SK-N-SH (cell line): Measurements from ENCODE around the gene HABP4. TPM values are rescaled to one million over a fixed set of nuclear protein-coding genes. Genes with fewer than 3 reads are reported as not detected.

Experiments
- CTCF ChIA-PET: fragments of 300-600, 350-600 bp; formaldehyde crosslinking; extraction: SDS; loops from one replicate; lab custom pipeline; 2021; lab: Yijun Ruan, JAX
- POLR2A ChIA-PET: fragments of 350-600 bp; sonication (Branson Sonifier 250); formaldehyde crosslinking; extraction: SDS; loops from one replicate; lab custom pipeline; 2020; ENCODE audit warnings: antibody characterized with exemption, inconsistent platforms; lab: Yijun Ruan, JAX
- DNase-seq: peaks from one replicate; pipeline ENCODE4 v3.0.0; 2012
- H2AFZ ChIP-seq: fragments of 200-600 bp; sonication (generic); 2 replicates; pipeline ENCODE4 v1.8.1; 2016; ENCODE audit warnings: antibody characterized with exemption, mild to moderate bottlenecking, low read depth
- H3F3A ChIP-seq: fragments of 200-600 bp; sonication (generic); replicated peaks from 2 replicates; pipeline ENCODE3; 2016; ENCODE audit warnings: antibody characterized with exemption, mild to moderate bottlenecking; ENCODE audit not compliant: insufficient read depth
- H3K27ac ChIP-seq, 2 experiments: fragments of 200-500 bp in 1 of 2; fragments of 200-600 bp in 1 of 2; sonication (Bioruptor generic) in 1 of 2; sonication (generic), shearing (Covaris generic) in 1 of 2; 2 replicates each; pipeline versions ENCODE4 v1.5.1 to v1.6.1; 2014 to 2016; ENCODE audit warnings: low read depth in 2 of 2, inconsistent platforms in 1 of 2, low read length in 1 of 2, mild to moderate bottlenecking in 1 of 2, mixed read lengths in 1 of 2
- H3K27me3 ChIP-seq: fragments of 200-600 bp; sonication (generic), shearing (Covaris generic); 2 replicates; pipeline ENCODE4 v1.6.1; 2016; ENCODE audit warnings: mixed run types; ENCODE audit not compliant: insufficient read depth
- H3K36me3 ChIP-seq, 2 experiments: fragments of 200-500 bp in 1 of 2; fragments of 200-600 bp in 1 of 2; sonication (Bioruptor generic) in 1 of 2; sonication (generic) in 1 of 2; replicated peaks in 1 of 2; 2 replicates each; pipeline versions ENCODE3 to v1.5.1; 2014 to 2016; ENCODE audit warnings: low read length in 1 of 2, mild to moderate bottlenecking in 1 of 2; ENCODE audit not compliant: insufficient read depth in 2 of 2, control insufficient read depth in 1 of 2
- H3K4me1 ChIP-seq, 2 experiments: fragments of 200-500 bp in 1 of 2; fragments of 200-600 bp in 1 of 2; sonication (Bioruptor generic) in 1 of 2; sonication (generic), shearing (Covaris generic) in 1 of 2; 2 replicates each; pipeline versions ENCODE4 v1.5.1 to v1.6.1; 2014 to 2016; ENCODE audit warnings: low read depth in 1 of 2, low read length in 1 of 2, mixed run types in 1 of 2; ENCODE audit not compliant: insufficient read depth in 2 of 2, control insufficient read depth in 1 of 2
- H3K4me2 ChIP-seq: fragments of 200-600 bp; sonication (generic), shearing (Covaris generic); 2 replicates; pipeline ENCODE4 v1.6.1; 2017; ENCODE audit warnings: mixed run types
- H3K4me3 ChIP-seq, 2 experiments: fragments of 200-500 bp in 1 of 2; fragments of 200-600 bp in 1 of 2; sonication (Bioruptor generic) in 1 of 2; sonication (generic), shearing (Covaris generic) in 1 of 2; 2 replicates each; pipeline versions ENCODE4 v1.5.1 to v1.8.1; 2014 to 2016; ENCODE audit warnings: low read depth in 2 of 2, inconsistent platforms in 1 of 2, low read length in 1 of 2, mild to moderate bottlenecking in 1 of 2, mixed read lengths in 1 of 2, moderate library complexity in 1 of 2
- H3K79me2 ChIP-seq: fragments of 200-600 bp; sonication (generic); 2 replicates; pipeline ENCODE4 v1.8.1; 2017; ENCODE audit warnings: mild to moderate bottlenecking; ENCODE audit not compliant: insufficient read depth
- H3K9ac ChIP-seq: fragments of 200-600 bp; sonication (generic); 2 replicates; pipeline ENCODE4 v1.6.1; 2017; ENCODE audit warnings: mixed run types
- H3K9me2 ChIP-seq: fragments of 200-600 bp; sonication (generic); 2 replicates; pipeline ENCODE4 v1.6.1; 2017; ENCODE audit warnings: mixed run types
- H3K9me3 ChIP-seq: fragments of 200-600 bp; sonication (generic); 2 replicates; pipeline ENCODE4 v1.6.1; 2017; ENCODE audit warnings: mixed run types, mild to moderate bottlenecking, moderate library complexity
- H4K20me1 ChIP-seq: fragments of 200-600 bp; sonication (generic); 2 replicates; pipeline ENCODE4 v1.6.1; 2017; ENCODE audit warnings: mild to moderate bottlenecking, mixed run types; ENCODE audit not compliant: insufficient read depth
- CTCF ChIP-seq: fragments of 200-600 bp; sonication (generic); IDR thresholded peaks from 2 replicates; pipeline ENCODE4 v1.6.1; 2017; ENCODE audit warnings: antibody characterized with exemption, mild to moderate bottlenecking, moderate library complexity
- EZH2phosphoT487 ChIP-seq: fragments of 200-600 bp; sonication (generic); IDR thresholded peaks from 2 replicates; pipeline ENCODE4 v1.6.1; 2017; ENCODE audit warnings: low read depth, mixed run types, mild to moderate bottlenecking, antibody characterized with exemption, moderate library complexity, borderline replicate concordance
- JUND ChIP-seq: IDR thresholded peaks from 2 replicates; pipeline ENCODE4 v1.4.0; 2012
- MEF2A ChIP-seq: IDR thresholded peaks from 2 replicates; pipeline ENCODE4 v1.4.0; 2012; ENCODE audit warnings: low read depth, borderline replicate concordance
- MXI1 ChIP-seq: IDR thresholded peaks from 2 replicates; pipeline ENCODE4 v1.6.1; 2012; ENCODE audit warnings: mild to moderate bottlenecking, low read depth, low read length, improper control_type of control experiment
- NFIC ChIP-seq: IDR thresholded peaks from 2 replicates; pipeline ENCODE4 v1.4.0; 2012; ENCODE audit warnings: borderline replicate concordance
- NRF1 ChIP-seq: IDR thresholded peaks from 2 replicates; pipeline ENCODE4 v1.6.1; 2012; ENCODE audit warnings: low read depth, mild to moderate bottlenecking, low read length
- POLR2AphosphoS5 ChIP-seq: IDR thresholded peaks from 2 replicates; pipeline ENCODE4 v1.6.1; 2012; ENCODE audit warnings: low read depth, low read length
- RXRA ChIP-seq: IDR thresholded peaks from 2 replicates; pipeline ENCODE4 v1.4.0; 2012; ENCODE audit warnings: low read depth, mild to moderate bottlenecking, borderline replicate concordance
- SIN3A ChIP-seq: IDR thresholded peaks from 2 replicates; pipeline ENCODE4 v1.6.1; 2012; ENCODE audit warnings: low read depth, mild to moderate bottlenecking, low read length, moderate library complexity, borderline replicate concordance
- SMC3 ChIP-seq: IDR thresholded peaks from 2 replicates; pipeline ENCODE4 v1.6.1; 2012; ENCODE audit warnings: low read depth, low read length, improper control_type of control experiment
- TAF1 ChIP-seq: IDR thresholded peaks from 2 replicates; pipeline ENCODE4 v1.6.1; 2012; ENCODE audit warnings: low read depth, mild to moderate bottlenecking, low read length, moderate library complexity, borderline replicate concordance
- TEAD4 ChIP-seq: IDR thresholded peaks from 2 replicates; pipeline ENCODE4 v1.4.0; 2012; ENCODE audit warnings: mild to moderate bottlenecking, borderline replicate concordance; ENCODE audit not compliant: insufficient read depth
- USF2 ChIP-seq: fragments of 150-350 bp; IDR thresholded peaks from 2 replicates; pipeline ENCODE4 v1.6.1; 2017; ENCODE audit warnings: antibody characterized with exemption, low read length, low read depth, borderline replicate concordance
- WGBS: methylation state at CpG from one replicate; pipeline ENCODE4 v1.1.6; 2017; ENCODE audit warnings: low lambda C conversion rate; 5-methylcytosine and 5-hydroxymethylcytosine counted together
- polyA plus RNA-seq, 3 experiments: library from polyadenylated mRNA; depleted of rRNA; stranded (reverse); fragments of >200 nt; gene quantifications; 2 replicates each; pipeline ENCODE4 v1.2.3, GENCODE V29; 2012

HABP4 gene
- polyA plus RNA-seq, 1 of the 3 experiments (the other 2 are of a cell fraction): 19.0 TPM

GRCh38 chr9:96423322-96423984 is 26.5 kb upstream of the HABP4 start (continued):
- no peak for TF ChIP-seq TEAD4
- no peak for TF ChIP-seq EZH2phosphoT487
- no peak for TF ChIP-seq TAF1
- no peak for TF ChIP-seq SIN3A
- no peak for TF ChIP-seq SMC3
- no peak for TF ChIP-seq JUND
- TF ChIP-seq MXI1: no peak
- no peak for TF ChIP-seq NFIC
- TF ChIP-seq POLR2AphosphoS5: no peak

- Histone ChIP-seq H2AFZ (no peak overlapping the region), H3K79me2 (no peaks in the 10 kb centered on the region), H3F3A (peaks cover 17% of the 10 kb centered on the region), H3K27me3 (no peaks in the 10 kb centered on the region), H3K9ac (no peak overlapping the region), H4K20me1 (no peaks in the 10 kb centered on the region), H3K27ac (no peak overlapping the region), H3K4me3 (no peak overlapping the region), H3K36me3 (no peaks in the 10 kb centered on the region), H3K9me3 (no peaks in the 10 kb centered on the region), H3K4me2 (no peak overlapping the region), H3K4me1 (peaks cover 11 to 17% of the 10 kb centered on the region in 2 experiments), H3K9me2 (no peaks in the 10 kb centered on the region)
- CTCF ChIA-PET: interaction anchor here (1.1 kb wide), 1 partner anchor 195 kb away, joined by 4 read pairs; the partner anchor contains the start of gene CDC14B
- POLR2A ChIA-PET: no interaction called here
- TF ChIP-seq RXRA (no peak), SMC3 (no peak), NRF1 (no peak), EZH2phosphoT487 (no peak), NFIC (no peak), USF2 (no peak), MXI1 (no peak), CTCF (no peak), MEF2A (no peak)
- no peak for DNase-seq
- 92% methylated on average over 6 of the region's 6 CpGs for WGBS
Measured at GRCh38 chr9:96423985-96424336, 26.0 kb upstream of the HABP4 start.
